AG10803 (cell line): ENCODE data around the gene TNS4.

Source experiments
- DNase-seq: peaks from one replicate; pipeline ENCODE4 v3.0.0; 2010; ENCODE audit warnings: low read depth
- H3K4me3 ChIP-seq: 2 replicates; pipeline ENCODE4 v1.5.1; 2011; ENCODE audit warnings: mild to moderate bottlenecking, low read length, control low read depth
- CTCF ChIP-seq: conservative IDR thresholded peaks from 2 replicates; pipeline ENCODE4 v1.5.1; 2011; ENCODE audit warnings: mild to moderate bottlenecking, low read length, control low read depth, inconsistent platforms

The TNS4 gene

GRCh38 chr17:40545660-40546059 is 44.2 kb upstream of the TNS4 start:
- no peak for TF ChIP-seq CTCF
- H3K4me3 ChIP-seq: no peak overlapping the region
- no peak for DNase-seq

- peak; percentile 97 for DNase-seq
- H3K4me3 ChIP-seq: no peak overlapping the region
- no peak for TF ChIP-seq CTCF
Measured at GRCh38 chr17:40542558-40543411, 41.4 kb upstream of the TNS4 start.

GRCh38 chr17:40541873-40542557 is 40.6 kb upstream of the TNS4 start:
- TF ChIP-seq CTCF: no peak
- H3K4me3 ChIP-seq: no peak overlapping the region
- DNase-seq: peak; percentile 81

- no peak overlapping the region for H3K4me3 ChIP-seq
- TF ChIP-seq CTCF: no peak
- no peak for DNase-seq
Measured at GRCh38 chr17:40541060-40541872, 39.8 kb upstream of the TNS4 start.

- no peak for DNase-seq
- TF ChIP-seq CTCF: no peak
- H3K4me3 ChIP-seq: no peak overlapping the region
Measured at GRCh38 chr17:40540448-40540847, 39.0 kb upstream of the TNS4 start.

- no peak for DNase-seq
- no peak overlapping the region for H3K4me3 ChIP-seq
- no peak for TF ChIP-seq CTCF
Measured at GRCh38 chr17:40539711-40540411, 38.4 kb upstream of the TNS4 start.
